ENCODE results near the gene GRM7. TPM values are rescaled to one million over a fixed set of nuclear protein-coding genes. Genes with fewer than 3 reads are reported as not detected.

Gene GRM7
- total RNA-seq, 2 experiments from 2014 or later = not detected

- no peak overlapping the region for H3K4me2 ChIP-seq (ENCODE audit: low read length)
- H3K36me3 ChIP-seq (ENCODE audit: insufficient read depth, low read length) = no peaks in the 10 kb centered on the region
- no peaks in the 10 kb centered on the region for H3K4me1 ChIP-seq (ENCODE audit: insufficient read depth, low read length, poor library complexity, severe bottlenecking)
- ChIA-PET CTCF (ENCODE audit: unreplicated experiment) (no interaction called here), POLR2A (no interaction called here)
- no peaks in the 10 kb centered on the region for H3K79me2 ChIP-seq (ENCODE audit: insufficient read depth, low read depth, low read length)
- no peaks in the 10 kb centered on the region for H3K9me2 ChIP-seq (ENCODE audit: insufficient read depth, low read length)
- no peaks in the 10 kb centered on the region for H3K9me3 ChIP-seq (ENCODE audit: low read length)
- no peak overlapping the region for H3K4me3 ChIP-seq (ENCODE audit: low read depth, low read length, poor library complexity, severe bottlenecking)
- TF ChIP-seq CTCF (conservative IDR thresholded peaks at IDR 0.05; ENCODE audit: low read length) (no peak), EZH2phosphoT487 (IDR thresholded peaks at IDR 0.05; ENCODE audit: borderline replicate concordance, low read depth, low read length) (no peak)
- BruUV-seq (replicated peaks) = no TSS peak
- intact Hi-C loops (cut with micrococcal nuclease; ENCODE audit: unreplicated experiment) = no loop called here
- no peaks in the 10 kb centered on the region for H4K20me1 ChIP-seq (ENCODE audit: insufficient read depth, low read length)
- no peak for DNase-seq (ENCODE audit: low spot score)
- no peak overlapping the region for H2AFZ ChIP-seq (ENCODE audit: low read length)
- no peak overlapping the region for H3K27ac ChIP-seq (ENCODE audit: low read depth, low read length, poor library complexity, severe bottlenecking)
These were observed 849.4 kb downstream of the GRM7 start for GRCh38 chr3:7710284-7710683.

- TF ChIP-seq EZH2phosphoT487 (IDR thresholded peaks at IDR 0.05; ENCODE audit: borderline replicate concordance, low read depth, low read length) (no peak), CTCF (conservative IDR thresholded peaks at IDR 0.05; ENCODE audit: low read length) (no peak)
- H3K79me2 ChIP-seq (ENCODE audit: insufficient read depth, low read depth, low read length) = no peaks in the 10 kb centered on the region
- H3K4me3 ChIP-seq (ENCODE audit: low read depth, low read length, poor library complexity, severe bottlenecking) = no peak overlapping the region
- no peak for DNase-seq (ENCODE audit: low spot score)
- no peaks in the 10 kb centered on the region for H3K9me2 ChIP-seq (ENCODE audit: insufficient read depth, low read length)
- POLR2A ChIA-PET = interaction anchor here (0.7 to 0.9 kb wide), 2 partner anchors 12 to 41 kb away, joined by 3 to 6 read pairs; no protein-coding TSS in a partner anchor
- H4K20me1 ChIP-seq (ENCODE audit: insufficient read depth, low read length) = no peaks in the 10 kb centered on the region
- no peak overlapping the region for H3K27ac ChIP-seq (ENCODE audit: low read depth, low read length, poor library complexity, severe bottlenecking)
- no peak overlapping the region for H2AFZ ChIP-seq (ENCODE audit: low read length)
- no peaks in the 10 kb centered on the region for H3K36me3 ChIP-seq (ENCODE audit: insufficient read depth, low read length)
- no TSS peak for BruUV-seq (replicated peaks)
- intact Hi-C loops (cut with micrococcal nuclease; ENCODE audit: unreplicated experiment) = no loop called here
- CTCF ChIA-PET (ENCODE audit: unreplicated experiment) = no interaction called here
- H3K4me1 ChIP-seq (ENCODE audit: insufficient read depth, low read length, poor library complexity, severe bottlenecking) = no peaks in the 10 kb centered on the region
- H3K9me3 ChIP-seq (ENCODE audit: low read length) = no peaks in the 10 kb centered on the region
- H3K4me2 ChIP-seq (ENCODE audit: low read length) = no peak overlapping the region
These were observed 852.8 kb downstream of the GRM7 start for GRCh38 chr3:7713724-7714123.

GRCh38 chr3:7720649-7721297 lies 859.9 kb downstream of the GRM7 start:
- Histone ChIP-seq H4K20me1 (ENCODE audit: insufficient read depth, low read length) (no peaks in the 10 kb centered on the region), H2AFZ (ENCODE audit: low read length) (no peak overlapping the region), H3K4me1 (ENCODE audit: insufficient read depth, low read length, poor library complexity, severe bottlenecking) (no peaks in the 10 kb centered on the region), H3K9me3 (ENCODE audit: low read length) (no peaks in the 10 kb centered on the region), H3K4me3 (ENCODE audit: low read depth, low read length, poor library complexity, severe bottlenecking) (no peak overlapping the region), H3K36me3 (ENCODE audit: insufficient read depth, low read length) (no peaks in the 10 kb centered on the region), H3K79me2 (ENCODE audit: insufficient read depth, low read depth, low read length) (no peaks in the 10 kb centered on the region), H3K9me2 (ENCODE audit: insufficient read depth, low read length) (no peaks in the 10 kb centered on the region), H3K4me2 (ENCODE audit: low read length) (no peak overlapping the region), H3K27ac (ENCODE audit: low read depth, low read length, poor library complexity, severe bottlenecking) (no peak overlapping the region)
- ChIA-PET POLR2A (no interaction called here), CTCF (ENCODE audit: unreplicated experiment) (no interaction called here)
- intact Hi-C loops (cut with micrococcal nuclease; ENCODE audit: unreplicated experiment) = no loop called here
- no peak for TF ChIP-seq CTCF (conservative IDR thresholded peaks at IDR 0.05; ENCODE audit: low read length)
- no peak for TF ChIP-seq EZH2phosphoT487 (IDR thresholded peaks at IDR 0.05; ENCODE audit: borderline replicate concordance, low read depth, low read length)
- DNase-seq (ENCODE audit: low spot score) = no peak
- no TSS peak for BruUV-seq (replicated peaks)
